ENCODE measurements around the gene RCE1.
"Not testable (repeated sequence)": the region's sequence is repeated elsewhere in the genome, so short reads cannot be mapped to it uniquely, and the experiment has no call there.

The RCE1 gene

GRCh38 chr11:66823700-66824099, 19.5 kb upstream of the RCE1 start:
- H3K79me2 ChIP-seq (ENCODE audit: insufficient read depth, low read length): no peaks in the 10 kb centered on the region
- no peak overlapping the region for H3K4me2 ChIP-seq (ENCODE audit: insufficient read depth, low read length)
- TF ChIP-seq CTCF (IDR thresholded peaks at IDR 0.05; ENCODE audit: borderline replicate concordance, extremely low read depth, low read length, poor library complexity, severe bottlenecking) (no peak), EZH2 (IDR thresholded peaks at IDR 0.05; ENCODE audit: borderline replicate concordance, low read depth, low read length, severe bottlenecking) (no peak)
- H3K4me1 ChIP-seq (ENCODE audit: insufficient read depth, low read length): no peaks in the 10 kb centered on the region
- DNase-seq: no peak
- no peaks in the 10 kb centered on the region for H3K27me3 ChIP-seq (ENCODE audit: insufficient read depth, low read length, poor library complexity)
- no peak overlapping the region for H3K27ac ChIP-seq (ENCODE audit: low read length)
- no peak overlapping the region for H2AFZ ChIP-seq (ENCODE audit: low read depth, low read length)
- no peak for ATAC-seq (ENCODE audit: insufficient read depth, low read depth)
- no peaks in the 10 kb centered on the region for H4K20me1 ChIP-seq (ENCODE audit: insufficient read depth, low read length)
- no peak overlapping the region for H3K9ac ChIP-seq (ENCODE audit: low read depth, low read length)
- no peak overlapping the region for H3K4me3 ChIP-seq (ENCODE audit: low read depth in 1 of 2, low read length in 2 of 2)
- H3K36me3 ChIP-seq (ENCODE audit: insufficient read depth, low read length): 0 out of 2 replicates have a peak, but pooled peaks cover 3% of the 10 kb centered on the region
- no peaks in the 10 kb centered on the region for H3K9me3 ChIP-seq (ENCODE audit: insufficient read depth, low read length, severe bottlenecking)

GRCh38 chr11:66824573-66824972, 18.7 kb upstream of the RCE1 start:
- not testable (repeated sequence) for H3K4me1 ChIP-seq (ENCODE audit: insufficient read depth, low read length); H3K9me3 ChIP-seq (ENCODE audit: insufficient read depth, low read length, severe bottlenecking); H3K4me2 ChIP-seq (ENCODE audit: insufficient read depth, low read length); H3K9ac ChIP-seq (ENCODE audit: low read depth, low read length); H3K4me3 ChIP-seq (ENCODE audit: low read depth in 1 of 2, low read length in 2 of 2); H3K27ac ChIP-seq (ENCODE audit: low read length); H3K27me3 ChIP-seq (ENCODE audit: insufficient read depth, low read length, poor library complexity); H4K20me1 ChIP-seq (ENCODE audit: insufficient read depth, low read length); ATAC-seq (ENCODE audit: insufficient read depth, low read depth); DNase-seq; H2AFZ ChIP-seq (ENCODE audit: low read depth, low read length); H3K79me2 ChIP-seq (ENCODE audit: insufficient read depth, low read length); H3K36me3 ChIP-seq (ENCODE audit: insufficient read depth, low read length)

GRCh38 chr11:66834539-66834845, 8.7 kb upstream of the RCE1 start:
- Histone ChIP-seq H3K27me3 (ENCODE audit: insufficient read depth, low read length, poor library complexity) (no peaks in the 10 kb centered on the region), H3K27ac (ENCODE audit: low read length) (no peak overlapping the region)
- ATAC-seq (ENCODE audit: insufficient read depth, low read depth): no peak

GRCh38 chr11:66834943-66835342, 8.3 kb upstream of the RCE1 start:
- no peak overlapping the region for H3K9ac ChIP-seq (ENCODE audit: low read depth, low read length)
- DNase-seq (no peak), ATAC-seq (ENCODE audit: insufficient read depth, low read depth) (no peak)
- H3K27ac ChIP-seq (ENCODE audit: low read length): no peak overlapping the region
- no peaks in the 10 kb centered on the region for H3K27me3 ChIP-seq (ENCODE audit: insufficient read depth, low read length, poor library complexity)
- H2AFZ ChIP-seq (ENCODE audit: low read depth, low read length): no peak overlapping the region
- peaks cover 12% of the 10 kb centered on the region; the same call in 1 of the 2 replicates for H4K20me1 ChIP-seq (ENCODE audit: insufficient read depth, low read length)
- H3K36me3 ChIP-seq (ENCODE audit: insufficient read depth, low read length): peaks cover 18% of the 10 kb centered on the region
- no peak overlapping the region for H3K4me3 ChIP-seq (ENCODE audit: low read depth in 1 of 2, low read length in 2 of 2)
- no peak overlapping the region for H3K4me2 ChIP-seq (ENCODE audit: insufficient read depth, low read length)
- peaks cover 9% of the 10 kb centered on the region for H3K79me2 ChIP-seq (ENCODE audit: insufficient read depth, low read length)
- no peaks in the 10 kb centered on the region for H3K4me1 ChIP-seq (ENCODE audit: insufficient read depth, low read length)
- no peaks in the 10 kb centered on the region for H3K9me3 ChIP-seq (ENCODE audit: insufficient read depth, low read length, severe bottlenecking)
- TF ChIP-seq EZH2 (IDR thresholded peaks at IDR 0.05; ENCODE audit: borderline replicate concordance, low read depth, low read length, severe bottlenecking) (no peak), CTCF (IDR thresholded peaks at IDR 0.05; ENCODE audit: borderline replicate concordance, extremely low read depth, low read length, poor library complexity, severe bottlenecking) (no peak)

More at GRCh38 chr11:66834539-66834845, 8.7 kb upstream of the RCE1 start:
- no peak overlapping the region for H3K9ac ChIP-seq (ENCODE audit: low read depth, low read length)
- peaks cover 6% of the 10 kb centered on the region; the same call in 1 of the 2 replicates for H3K79me2 ChIP-seq (ENCODE audit: insufficient read depth, low read length)
- no peak for DNase-seq
- peaks cover 8% of the 10 kb centered on the region; the same call in 1 of the 2 replicates for H4K20me1 ChIP-seq (ENCODE audit: insufficient read depth, low read length)
- no peak overlapping the region for H2AFZ ChIP-seq (ENCODE audit: low read depth, low read length)
- no peaks in the 10 kb centered on the region for H3K9me3 ChIP-seq (ENCODE audit: insufficient read depth, low read length, severe bottlenecking)
- no peaks in the 10 kb centered on the region for H3K4me1 ChIP-seq (ENCODE audit: insufficient read depth, low read length)
- no peak overlapping the region for H3K4me3 ChIP-seq (ENCODE audit: low read depth in 1 of 2, low read length in 2 of 2)
- no peak for TF ChIP-seq CTCF (IDR thresholded peaks at IDR 0.05; ENCODE audit: borderline replicate concordance, extremely low read depth, low read length, poor library complexity, severe bottlenecking)
- TF ChIP-seq EZH2 (IDR thresholded peaks at IDR 0.05; ENCODE audit: borderline replicate concordance, low read depth, low read length, severe bottlenecking): no peak
- H3K36me3 ChIP-seq (ENCODE audit: insufficient read depth, low read length): peaks cover 15% of the 10 kb centered on the region
- H3K4me2 ChIP-seq (ENCODE audit: insufficient read depth, low read length): no peak overlapping the region

All from DND-41 (cell line).